CD14-positive monocyte (primary cell): ENCODE measurements around the gene CIITA. TPM values are rescaled to one million over a fixed set of nuclear protein-coding genes. Genes with fewer than 3 reads are reported as not detected.
"Not testable (repeated sequence)": the region's sequence is repeated elsewhere in the genome, so short reads cannot be mapped to it uniquely, and the experiment has no call there.

Experiments
- DNase-seq, 3 donors: peaks; one replicate each; pipeline ENCODE4 v3.0.0-alpha.2; 2011 to 2022
- H2AFZ ChIP-seq: 2 replicates; pipeline ENCODE4 v1.6.0; 2012; ENCODE audit warnings: mild to moderate bottlenecking, low read depth, low read length, inconsistent platforms; ENCODE audit not compliant: insufficient read depth, poor library complexity, severe bottlenecking
- H3K27ac ChIP-seq, 2 donors: 1 replicate in 1 of 2; 2 replicates in 1 of 2; pipeline ENCODE4 v1.5.1; 2012 to 2013; ENCODE audit warnings: low read length in 2 of 2, control low read depth in 1 of 2, inconsistent platforms in 1 of 2, low read depth in 1 of 2, mild to moderate bottlenecking in 1 of 2
- H3K27me3 ChIP-seq, 2 donors: one replicate each; pipeline versions ENCODE4 v1.6.0 to v1.6.1; 2011 to 2013; ENCODE audit warnings: low read length in 2 of 2; ENCODE audit not compliant: control insufficient read depth in 2 of 2, insufficient read depth in 2 of 2
- H3K36me3 ChIP-seq, 2 donors: replicated peaks in 1 of 2; 1 replicate in 1 of 2; 2 replicates in 1 of 2; pipeline versions ENCODE4 v1.5.1 to v1.6.1; 2012 to 2013; ENCODE audit warnings: low read length in 2 of 2, control low read depth in 1 of 2, inconsistent platforms in 1 of 2, mild to moderate bottlenecking in 1 of 2; ENCODE audit not compliant: insufficient read depth in 2 of 2, control insufficient read depth in 1 of 2
- H3K4me1 ChIP-seq, 2 donors: 1 replicate in 1 of 2; 2 replicates in 1 of 2; pipeline versions ENCODE4 v1.5.1 to v1.6.1; 2012 to 2013; ENCODE audit warnings: low read length in 2 of 2, control low read depth in 1 of 2, inconsistent platforms in 1 of 2, mild to moderate bottlenecking in 1 of 2, moderate library complexity in 1 of 2; ENCODE audit not compliant: insufficient read depth in 2 of 2, control insufficient read depth in 1 of 2
- H3K4me2 ChIP-seq: replicated peaks from 2 replicates; pipeline ENCODE3; 2012; ENCODE audit warnings: low read length, moderate library complexity, mild to moderate bottlenecking; ENCODE audit not compliant: poor library complexity, severe bottlenecking; ENCODE audit errors: extremely low read depth
- H3K4me3 ChIP-seq, 3 experiments: fragments of 200-600 bp in 1 of 3; sonication (generic) in 1 of 3; replicated peaks in 1 of 3; 1 replicate in 2 of 3; 2 replicates in 1 of 3; pipeline ENCODE4 v1.5.1; 2011 to 2013; ENCODE audit warnings: low read length in 3 of 3, mild to moderate bottlenecking in 3 of 3, control low read depth in 2 of 3, low read depth in 2 of 3, inconsistent platforms in 1 of 3, moderate library complexity in 1 of 3
- H3K79me2 ChIP-seq: 2 replicates; pipeline ENCODE4 v1.6.0; 2012; ENCODE audit warnings: mild to moderate bottlenecking, control low read depth, inconsistent platforms, low read length, moderate library complexity; ENCODE audit not compliant: insufficient read depth
- H3K9ac ChIP-seq: 2 replicates; pipeline ENCODE4 v1.6.0; 2017; ENCODE audit warnings: low read length, mild to moderate bottlenecking; ENCODE audit not compliant: insufficient read depth, poor library complexity, severe bottlenecking
- H3K9me3 ChIP-seq, 2 donors: replicated peaks in 1 of 2; 1 replicate in 1 of 2; 2 replicates in 1 of 2; pipeline versions ENCODE4 v1.5.1 to v1.6.1; 2012 to 2013; ENCODE audit warnings: low read length in 2 of 2, control low read depth in 1 of 2; ENCODE audit not compliant: control insufficient read depth in 1 of 2, insufficient read depth in 1 of 2
- H4K20me1 ChIP-seq: 2 replicates; pipeline ENCODE4 v1.6.0; 2012; ENCODE audit warnings: mild to moderate bottlenecking, low read length, control low read depth, moderate library complexity; ENCODE audit not compliant: insufficient read depth
- H3K27ac Mint-ChIP-seq, 7 donors: one replicate each; pipeline ENCODE4 v1.8.0; 2020; ENCODE audit warnings: mild to moderate bottlenecking in 7 of 7, mixed read lengths in 7 of 7, moderate library complexity in 6 of 7, inconsistent platforms in 2 of 7
- H3K27me3 Mint-ChIP-seq, 3 donors: one replicate each; pipeline ENCODE4 v1.8.0; 2021 to 2022; ENCODE audit warnings: low read depth in 3 of 3, mild to moderate bottlenecking in 3 of 3, mixed read lengths in 3 of 3, moderate library complexity in 3 of 3, inconsistent platforms in 1 of 3
- H3K36me3 Mint-ChIP-seq, 2 donors: one replicate each; pipeline ENCODE4 v1.8.0; 2020; ENCODE audit warnings: mixed read lengths in 2 of 2, inconsistent platforms in 1 of 2, mild to moderate bottlenecking in 1 of 2
- H3K4me1 Mint-ChIP-seq: one replicate; pipeline ENCODE4 v1.8.0; 2020; ENCODE audit warnings: mild to moderate bottlenecking, mixed read lengths
- H3K4me3 Mint-ChIP-seq, 2 donors: one replicate each; pipeline ENCODE4 v1.8.0; 2020; ENCODE audit warnings: mild to moderate bottlenecking in 2 of 2, mixed read lengths in 2 of 2, moderate library complexity in 1 of 2
- H3K9me3 Mint-ChIP-seq, 7 donors: one replicate each; pipeline ENCODE4 v1.8.0; 2020 to 2022; ENCODE audit warnings: mixed read lengths in 7 of 7, mild to moderate bottlenecking in 6 of 7, moderate library complexity in 6 of 7, inconsistent platforms in 2 of 7
- CTCF ChIP-seq: fragments of 200-600 bp; IDR thresholded peaks from one replicate; pipeline ENCODE4 v1.8.0; 2022; ENCODE audit warnings: antibody characterized with exemption, mild to moderate bottlenecking
- WGBS: methylation state at CpG from one replicate; pipeline ENCODE4 v1.1.5; 2013; ENCODE audit warnings: missing lambda C conversion rate; ENCODE audit not compliant: insufficient coverage; 5-methylcytosine and 5-hydroxymethylcytosine counted together
- intact Hi-C, 2 donors: fragments of 100-400 bp; cut with micrococcal nuclease; formaldehyde crosslinking; loops; one replicate each; pipeline versions ENCODE4 v1.15.0 to v1.15.1; 2023
- polyA plus RNA-seq, 3 donors: library from polyadenylated mRNA; depleted of rRNA in 1 of 3; unstranded in 2 of 3; stranded (reverse) in 1 of 3; fragments of 300-500 nt in 2 of 3; fragments of >200 nt in 1 of 3; fragmentation: Illumina TruSeq in 2 of 3; gene quantifications; 1 replicate in 2 of 3; 2 replicates in 1 of 3; pipeline ENCODE4 v1.2.3, GENCODE V29; 2012 to 2021

CIITA gene
- polyA plus RNA-seq, 3 donors, result 15.6 to 178 (median 22.1) TPM

- H3K79me2 ChIP-seq, result no peaks in the 10 kb centered on the region
- no peak overlapping the region for H3K27ac ChIP-seq
- intact Hi-C loops, result loop anchor here in 1 of 2 donors (10.0 kb wide), 3 partner anchors 389 to 749 kb away; no protein-coding TSS in a partner anchor
- Mint-ChIP-seq H3K4me3 (no peak overlapping the region), H3K9me3 (peaks cover 0 to 3% (median 0%) of the 10 kb centered on the region in 7 donors), H3K27ac (peak overlapping the region in 2 of 7 donors; percentile 7 to 10), H3K27me3 (peaks cover 0 to 3% (median 2%) of the 10 kb centered on the region in 3 donors), H3K36me3 (peaks cover 71 to 78% of the 10 kb centered on the region in 2 donors), H3K4me1 (peaks cover 26% of the 10 kb centered on the region)
- no peak overlapping the region for H2AFZ ChIP-seq
- H4K20me1 ChIP-seq, result peaks cover 42% of the 10 kb centered on the region
- H3K27me3 ChIP-seq, result no peaks in the 10 kb centered on the region
- TF ChIP-seq CTCF, result no peak
- DNase-seq, result no peak
- H3K4me3 ChIP-seq, result no peak overlapping the region
- peaks cover 50 to 76% of the 10 kb centered on the region in 2 donors for H3K36me3 ChIP-seq
- H3K4me2 ChIP-seq, result no peak overlapping the region
- 45% methylated on average over 4 of the region's 5 CpGs for WGBS
- no peak overlapping the region for H3K9ac ChIP-seq
- no peaks in the 10 kb centered on the region for H3K9me3 ChIP-seq
- H3K4me1 ChIP-seq, result peaks cover 7 to 8% of the 10 kb centered on the region in 2 donors
These were observed 89.1 kb downstream of the CIITA start for GRCh38 chr16:10966129-10966528.

GRCh38 chr16:10966559-10966958 is 89.6 kb downstream of the CIITA start:
- H3K9me3 Mint-ChIP-seq, H3K4me1 ChIP-seq, H3K27me3 Mint-ChIP-seq, H2AFZ ChIP-seq, H3K9me3 ChIP-seq, H3K27ac ChIP-seq, H3K79me2 ChIP-seq, H3K4me3 ChIP-seq, H3K27me3 ChIP-seq, H3K4me2 ChIP-seq, H3K9ac ChIP-seq, H3K4me3 Mint-ChIP-seq: not testable (repeated sequence)
- Histone ChIP-seq H4K20me1 (peaks cover 42% of the 10 kb centered on the region), H3K36me3 (peaks cover 52 to 76% of the 10 kb centered on the region in 2 donors)
- Mint-ChIP-seq H3K4me1 (peaks cover 26% of the 10 kb centered on the region), H3K36me3 (peaks cover 68 to 79% of the 10 kb centered on the region in 2 donors), H3K27ac (peak overlapping the region in 1 of 7 donors; percentile 10)
- intact Hi-C loops, result loop anchor here in 1 of 2 donors (10.0 kb wide), 3 partner anchors 388 to 748 kb away; no protein-coding TSS in a partner anchor
- peak in 1 of 3 donors; percentile 38 for DNase-seq
- WGBS, result no CpG with 5 or more reads among the region's 4 CpGs
